HEK293 (cell line): ENCODE data around the gene SINHCAF.

Experiments used
- CTCF ChIA-PET: fragments of 350-600 bp; formaldehyde crosslinking; extraction: SDS; loops from one replicate; lab custom pipeline; 2021; ENCODE audit warnings: antibody characterized with exemption; lab: Yijun Ruan, JAX
- POLR2A ChIA-PET: fragments of 300-600 bp; formaldehyde crosslinking; extraction: SDS; loops from one replicate; lab custom pipeline; 2020; ENCODE audit warnings: antibody characterized with exemption, inconsistent platforms; lab: Yijun Ruan, JAX
- H3K27ac ChIP-seq: fragments of 200-500 bp; sonication (Bioruptor generic); 2 replicates; pipeline ENCODE4 v1.5.1; 2014; ENCODE audit warnings: low read depth, low read length, control low read depth, inconsistent platforms; ENCODE audit errors: extremely low read depth
- H3K36me3 ChIP-seq, 2 experiments: fragments of 200-500 bp in 1 of 2; sonication (Bioruptor generic) in 1 of 2; 1 replicate in 1 of 2; 2 replicates in 1 of 2; pipeline ENCODE4 v1.5.1; 2014 to 2017; ENCODE audit warnings: inconsistent platforms in 2 of 2, low read length in 2 of 2; ENCODE audit not compliant: control insufficient read depth in 2 of 2, insufficient read depth in 1 of 2
- H3K4me1 ChIP-seq: fragments of 200-500 bp; sonication (Bioruptor generic); 2 replicates; pipeline ENCODE4 v1.5.1; 2014; ENCODE audit warnings: mild to moderate bottlenecking, low read length, inconsistent platforms; ENCODE audit not compliant: control insufficient read depth, insufficient read depth
- H3K4me3 ChIP-seq: 2 replicates; pipeline ENCODE4 v1.5.1; 2011; ENCODE audit warnings: low read depth, mild to moderate bottlenecking, control low read depth, low read length, moderate library complexity
- H3K9me3 ChIP-seq: fragments of 200-500 bp; sonication (Bioruptor generic); 2 replicates; pipeline ENCODE4 v1.5.1; 2014; ENCODE audit warnings: low read depth, low read length, inconsistent platforms; ENCODE audit not compliant: control insufficient read depth, insufficient read depth
- BCL11B ChIP-seq: fragments of 450-650 bp; formaldehyde crosslinking; IDR thresholded peaks from 2 replicates; pipeline ENCODE4 v1.5.1; 2016; ENCODE audit warnings: low read depth, missing biosample characterization, missing genetic modification characterization
- GLI2 ChIP-seq: fragments of 450-650 bp; formaldehyde crosslinking; IDR thresholded peaks from 2 replicates; pipeline ENCODE4; 2017; ENCODE audit warnings: missing biosample characterization, missing genetic modification characterization, low read depth, borderline replicate concordance
- HOXA7 ChIP-seq: sonication (generic); formaldehyde crosslinking; IDR thresholded peaks from 2 replicates; pipeline ENCODE4 v1.8.1; 2022; ENCODE audit warnings: missing genetic modification reagents, borderline replicate concordance
- REPIN1 ChIP-seq: fragments of 450-650 bp; formaldehyde crosslinking; IDR thresholded peaks from 2 replicates; pipeline ENCODE4 v1.5.1; 2017; ENCODE audit warnings: missing biosample characterization, missing genetic modification characterization, low read depth
- ZBTB48 ChIP-seq: fragments of 450-650 bp; formaldehyde crosslinking; IDR thresholded peaks from 2 replicates; pipeline ENCODE4 v1.5.1; 2016; ENCODE audit warnings: missing biosample characterization, missing genetic modification characterization
- ZBTB7A ChIP-seq: fragments of 450-650 bp; formaldehyde crosslinking; IDR thresholded peaks from 2 replicates; pipeline ENCODE4 v1.5.1; 2016; ENCODE audit warnings: low read depth, missing biosample characterization, missing genetic modification characterization
- ZNF10 ChIP-seq: fragments of 450-650 bp; formaldehyde crosslinking; IDR thresholded peaks from 2 replicates; pipeline ENCODE4 v1.5.1; 2017; ENCODE audit warnings: missing biosample characterization, missing genetic modification characterization
- ZNF184 ChIP-seq: fragments of 450-650 bp; IDR thresholded peaks from 2 replicates; pipeline ENCODE4 v1.5.1; 2018; ENCODE audit warnings: missing biosample characterization, mild to moderate bottlenecking, missing genetic modification characterization
- ZNF221 ChIP-seq: fragments of 450-650 bp; formaldehyde crosslinking; IDR thresholded peaks from 2 replicates; pipeline ENCODE4 v1.5.1; 2017; ENCODE audit warnings: missing biosample characterization, missing genetic modification characterization, borderline replicate concordance
- ZNF302 ChIP-seq: fragments of 450-650 bp; formaldehyde crosslinking; IDR thresholded peaks from 2 replicates; pipeline ENCODE4 v1.5.1; 2016; ENCODE audit warnings: missing biosample characterization, missing genetic modification characterization, low read depth
- ZNF354C ChIP-seq: fragments of 450-650 bp; formaldehyde crosslinking; IDR thresholded peaks from 2 replicates; pipeline ENCODE4 v1.5.1; 2016; ENCODE audit warnings: missing biosample characterization, missing genetic modification characterization, low read depth, borderline replicate concordance
- ZNF48 ChIP-seq: fragments of 450-650 bp; formaldehyde crosslinking; IDR thresholded peaks from 2 replicates; pipeline ENCODE4 v1.5.1; 2016; ENCODE audit warnings: missing biosample characterization, missing genetic modification characterization
- ZNF521 ChIP-seq: fragments of 450-650 bp; formaldehyde crosslinking; IDR thresholded peaks from 2 replicates; pipeline ENCODE4 v1.5.1; 2017; ENCODE audit warnings: missing biosample characterization, mild to moderate bottlenecking, missing genetic modification characterization
- ZNF558 ChIP-seq: fragments of 450-650 bp; formaldehyde crosslinking; IDR thresholded peaks from 2 replicates; pipeline ENCODE4 v1.5.1; 2016; ENCODE audit warnings: missing biosample characterization, missing genetic modification characterization
- ZNF585B ChIP-seq: fragments of 450-650 bp; formaldehyde crosslinking; IDR thresholded peaks from 2 replicates; pipeline ENCODE4 v1.5.1; 2016; ENCODE audit warnings: missing biosample characterization, missing genetic modification characterization
- ZNF596 ChIP-seq: fragments of 450-650 bp; IDR thresholded peaks from 2 replicates; pipeline ENCODE4 v1.5.0; 2018; ENCODE audit warnings: missing biosample characterization, mild to moderate bottlenecking, missing genetic modification characterization, moderate library complexity
- ZNF621 ChIP-seq: fragments of 450-650 bp; formaldehyde crosslinking; IDR thresholded peaks from 2 replicates; pipeline ENCODE4 v1.5.1; 2017; ENCODE audit warnings: missing biosample characterization, missing genetic modification characterization
- ZNF624 ChIP-seq: fragments of 450-650 bp; formaldehyde crosslinking; IDR thresholded peaks from 2 replicates; pipeline ENCODE4 v1.5.1; 2017; ENCODE audit warnings: missing biosample characterization, missing genetic modification characterization
- ZNF629 ChIP-seq: fragments of 450-650 bp; formaldehyde crosslinking; IDR thresholded peaks from 2 replicates; pipeline ENCODE4 v1.5.1; 2017; ENCODE audit warnings: missing biosample characterization, missing genetic modification characterization
- ZNF707 ChIP-seq: fragments of 450-650 bp; formaldehyde crosslinking; IDR thresholded peaks from 2 replicates; pipeline ENCODE4 v1.5.1; 2016; ENCODE audit warnings: missing biosample characterization, missing genetic modification characterization
- TF ChIP-seq, protein P1 (sequence below): fragments of 450-650 bp; formaldehyde crosslinking; IDR thresholded peaks from 2 replicates; pipeline ENCODE4 v1.5.1; 2016; ENCODE audit warnings: missing biosample characterization, missing genetic modification characterization
- TF ChIP-seq, protein P2 (sequence below): fragments of 450-650 bp; formaldehyde crosslinking; IDR thresholded peaks from 2 replicates; pipeline ENCODE4 v1.5.1; 2016; ENCODE audit warnings: missing biosample characterization, missing genetic modification characterization, low read depth
- TF ChIP-seq, protein P3 (sequence below): fragments of 450-650 bp; formaldehyde crosslinking; IDR thresholded peaks from 2 replicates; pipeline ENCODE4 v1.5.1; 2016; ENCODE audit warnings: missing biosample characterization, missing genetic modification characterization
- TF ChIP-seq, protein P4 (sequence below): fragments of 450-650 bp; formaldehyde crosslinking; IDR thresholded peaks from 2 replicates; pipeline ENCODE4 v1.5.1; 2016; ENCODE audit warnings: missing biosample characterization, missing genetic modification characterization
- TF ChIP-seq, protein P5 (sequence below): fragments of 450-650 bp; formaldehyde crosslinking; IDR thresholded peaks from 2 replicates; pipeline ENCODE4 v1.5.1; 2017; ENCODE audit warnings: missing biosample characterization, missing genetic modification characterization
- TF ChIP-seq, protein P6 (sequence below): fragments of 450-650 bp; formaldehyde crosslinking; IDR thresholded peaks from 2 replicates; pipeline ENCODE4 v1.5.1; 2016; ENCODE audit warnings: missing biosample characterization, missing genetic modification characterization

SINHCAF gene

DNA sequence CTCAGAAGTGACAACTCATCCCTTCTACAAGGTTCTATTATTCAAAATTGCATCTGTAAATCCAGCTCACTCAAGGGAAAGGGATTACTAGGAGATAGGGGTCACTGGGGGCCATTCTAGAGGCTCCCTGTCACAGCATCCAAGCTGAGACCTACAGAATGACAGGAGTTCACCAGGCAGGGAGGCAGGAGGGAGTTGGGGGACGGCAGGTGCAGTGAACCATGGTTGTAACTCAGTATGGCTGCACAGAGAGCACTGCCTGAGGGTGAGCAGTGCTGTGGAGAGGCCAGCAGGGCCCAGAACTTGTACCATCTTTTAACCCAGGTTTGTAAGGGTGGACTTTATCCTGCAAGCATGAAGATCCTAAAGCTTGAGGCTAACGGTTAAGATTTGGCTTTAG is 37.9 kb upstream of the SINHCAF start:
- Histone ChIP-seq H3K4me3 (no peak overlapping the region), H3K27ac (no peak overlapping the region), H3K4me1 (peaks cover 7% of the 10 kb centered on the region; the same call in 1 of the 2 replicates), H3K36me3 (no peaks in the 10 kb centered on the region), H3K9me3 (no peaks in the 10 kb centered on the region)
- CTCF ChIA-PET, result interaction anchor here (0.6 to 2.6 kb wide), 5 partner anchors 47 to 513 kb away, joined by 3 to 9 read pairs (median 3); no protein-coding TSS in a partner anchor
- POLR2A ChIA-PET, result interaction anchor here (1.1 kb wide), 1 partner anchor 38 kb away, joined by 4 read pairs; the partner anchor contains the start of gene SINHCAF
- TF ChIP-seq, protein P1, sequence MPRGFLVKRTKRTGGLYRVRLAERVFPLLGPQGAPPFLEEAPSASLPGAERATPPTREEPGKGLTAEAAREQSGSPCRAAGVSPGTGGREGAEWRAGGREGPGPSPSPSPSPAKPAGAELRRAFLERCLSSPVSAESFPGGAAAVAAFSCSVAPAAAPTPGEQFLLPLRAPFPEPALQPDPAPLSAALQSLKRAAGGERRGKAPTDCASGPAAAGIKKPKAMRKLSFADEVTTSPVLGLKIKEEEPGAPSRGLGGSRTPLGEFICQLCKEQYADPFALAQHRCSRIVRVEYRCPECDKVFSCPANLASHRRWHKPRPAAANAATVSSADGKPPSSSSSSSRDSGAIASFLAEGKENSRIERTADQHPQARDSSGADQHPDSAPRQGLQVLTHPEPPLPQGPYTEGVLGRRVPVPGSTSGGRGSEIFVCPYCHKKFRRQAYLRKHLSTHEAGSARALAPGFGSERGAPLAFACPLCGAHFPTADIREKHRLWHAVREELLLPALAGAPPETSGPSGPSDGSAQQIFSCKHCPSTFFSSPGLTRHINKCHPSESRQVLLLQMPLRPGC (tag by site-specific recombination), result no peak
- TF ChIP-seq HOXA7 (CRISPR knock-in tag) (no peak), GLI2 (no peak), ZNF221 (tag by site-specific recombination) (no peak), ZNF629 (no peak), ZNF521 (tag by site-specific recombination) (no peak), ZNF10 (tag by site-specific recombination) (no peak), ZNF596 (tag by site-specific recombination) (no peak), BCL11B (tag by site-specific recombination) (no peak), ZNF184 (tag by site-specific recombination) (no peak), ZNF707 (tag by site-specific recombination) (no peak), REPIN1 (tag by site-specific recombination) (no peak), ZBTB7A (no peak), ZNF558 (tag by site-specific recombination) (no peak)
- TF ChIP-seq, protein P2, sequence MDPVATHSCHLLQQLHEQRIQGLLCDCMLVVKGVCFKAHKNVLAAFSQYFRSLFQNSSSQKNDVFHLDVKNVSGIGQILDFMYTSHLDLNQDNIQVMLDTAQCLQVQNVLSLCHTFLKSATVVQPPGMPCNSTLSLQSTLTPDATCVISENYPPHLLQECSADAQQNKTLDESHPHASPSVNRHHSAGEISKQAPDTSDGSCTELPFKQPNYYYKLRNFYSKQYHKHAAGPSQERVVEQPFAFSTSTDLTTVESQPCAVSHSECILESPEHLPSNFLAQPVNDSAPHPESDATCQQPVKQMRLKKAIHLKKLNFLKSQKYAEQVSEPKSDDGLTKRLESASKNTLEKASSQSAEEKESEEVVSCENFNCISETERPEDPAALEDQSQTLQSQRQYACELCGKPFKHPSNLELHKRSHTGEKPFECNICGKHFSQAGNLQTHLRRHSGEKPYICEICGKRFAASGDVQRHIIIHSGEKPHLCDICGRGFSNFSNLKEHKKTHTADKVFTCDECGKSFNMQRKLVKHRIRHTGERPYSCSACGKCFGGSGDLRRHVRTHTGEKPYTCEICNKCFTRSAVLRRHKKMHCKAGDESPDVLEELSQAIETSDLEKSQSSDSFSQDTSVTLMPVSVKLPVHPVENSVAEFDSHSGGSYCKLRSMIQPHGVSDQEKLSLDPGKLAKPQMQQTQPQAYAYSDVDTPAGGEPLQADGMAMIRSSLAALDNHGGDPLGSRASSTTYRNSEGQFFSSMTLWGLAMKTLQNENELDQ (tag by site-specific recombination), result no peak
- TF ChIP-seq, protein P3, sequence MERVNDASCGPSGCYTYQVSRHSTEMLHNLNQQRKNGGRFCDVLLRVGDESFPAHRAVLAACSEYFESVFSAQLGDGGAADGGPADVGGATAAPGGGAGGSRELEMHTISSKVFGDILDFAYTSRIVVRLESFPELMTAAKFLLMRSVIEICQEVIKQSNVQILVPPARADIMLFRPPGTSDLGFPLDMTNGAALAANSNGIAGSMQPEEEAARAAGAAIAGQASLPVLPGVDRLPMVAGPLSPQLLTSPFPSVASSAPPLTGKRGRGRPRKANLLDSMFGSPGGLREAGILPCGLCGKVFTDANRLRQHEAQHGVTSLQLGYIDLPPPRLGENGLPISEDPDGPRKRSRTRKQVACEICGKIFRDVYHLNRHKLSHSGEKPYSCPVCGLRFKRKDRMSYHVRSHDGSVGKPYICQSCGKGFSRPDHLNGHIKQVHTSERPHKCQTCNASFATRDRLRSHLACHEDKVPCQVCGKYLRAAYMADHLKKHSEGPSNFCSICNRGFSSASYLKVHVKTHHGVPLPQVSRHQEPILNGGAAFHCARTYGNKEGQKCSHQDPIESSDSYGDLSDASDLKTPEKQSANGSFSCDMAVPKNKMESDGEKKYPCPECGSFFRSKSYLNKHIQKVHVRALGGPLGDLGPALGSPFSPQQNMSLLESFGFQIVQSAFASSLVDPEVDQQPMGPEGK, result no peak
- TF ChIP-seq, protein P4, sequence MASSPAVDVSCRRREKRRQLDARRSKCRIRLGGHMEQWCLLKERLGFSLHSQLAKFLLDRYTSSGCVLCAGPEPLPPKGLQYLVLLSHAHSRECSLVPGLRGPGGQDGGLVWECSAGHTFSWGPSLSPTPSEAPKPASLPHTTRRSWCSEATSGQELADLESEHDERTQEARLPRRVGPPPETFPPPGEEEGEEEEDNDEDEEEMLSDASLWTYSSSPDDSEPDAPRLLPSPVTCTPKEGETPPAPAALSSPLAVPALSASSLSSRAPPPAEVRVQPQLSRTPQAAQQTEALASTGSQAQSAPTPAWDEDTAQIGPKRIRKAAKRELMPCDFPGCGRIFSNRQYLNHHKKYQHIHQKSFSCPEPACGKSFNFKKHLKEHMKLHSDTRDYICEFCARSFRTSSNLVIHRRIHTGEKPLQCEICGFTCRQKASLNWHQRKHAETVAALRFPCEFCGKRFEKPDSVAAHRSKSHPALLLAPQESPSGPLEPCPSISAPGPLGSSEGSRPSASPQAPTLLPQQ (tag by site-specific recombination), result no peak

DNA sequence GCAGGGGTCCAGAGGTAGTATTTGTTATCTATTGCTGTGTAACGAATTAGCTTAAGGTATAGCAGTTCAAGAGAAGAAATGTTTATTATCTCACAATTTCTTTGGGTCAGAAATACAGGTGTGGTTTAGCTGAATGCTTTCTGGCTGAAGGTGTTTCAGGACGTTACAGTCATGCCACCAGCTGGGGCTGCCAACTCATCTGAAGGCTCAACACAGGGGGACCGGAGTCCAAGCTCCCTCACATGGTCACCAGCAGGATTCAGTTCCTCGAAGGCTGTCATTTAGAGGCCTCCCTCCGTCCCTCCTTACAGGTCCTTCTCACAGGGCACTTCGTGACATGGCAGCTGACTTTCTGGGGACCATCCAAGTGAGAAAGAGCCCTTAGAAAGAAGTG is 37.5 kb upstream of the SINHCAF start:
- POLR2A ChIA-PET, result no interaction called here
- TF ChIP-seq, protein P5, sequence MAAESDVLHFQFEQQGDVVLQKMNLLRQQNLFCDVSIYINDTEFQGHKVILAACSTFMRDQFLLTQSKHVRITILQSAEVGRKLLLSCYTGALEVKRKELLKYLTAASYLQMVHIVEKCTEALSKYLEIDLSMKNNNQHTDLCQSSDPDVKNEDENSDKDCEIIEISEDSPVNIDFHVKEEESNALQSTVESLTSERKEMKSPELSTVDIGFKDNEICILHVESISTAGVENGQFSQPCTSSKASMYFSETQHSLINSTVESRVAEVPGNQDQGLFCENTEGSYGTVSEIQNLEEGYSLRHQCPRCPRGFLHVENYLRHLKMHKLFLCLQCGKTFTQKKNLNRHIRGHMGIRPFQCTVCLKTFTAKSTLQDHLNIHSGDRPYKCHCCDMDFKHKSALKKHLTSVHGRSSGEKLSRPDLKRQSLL (tag by site-specific recombination), result no peak
- no peak for TF ChIP-seq ZNF624
- no peak for TF ChIP-seq ZNF707 (tag by site-specific recombination)
- no peak for TF ChIP-seq ZNF354C (tag by site-specific recombination)
- no peak for TF ChIP-seq ZBTB48 (tag by site-specific recombination)
- no peak for TF ChIP-seq ZNF302
- TF ChIP-seq ZNF621 (tag by site-specific recombination), result no peak
- TF ChIP-seq ZNF48 (tag by site-specific recombination), result no peak
- TF ChIP-seq ZNF585B (tag by site-specific recombination), result no peak
- no peak for TF ChIP-seq GLI2
- TF ChIP-seq, protein P6, sequence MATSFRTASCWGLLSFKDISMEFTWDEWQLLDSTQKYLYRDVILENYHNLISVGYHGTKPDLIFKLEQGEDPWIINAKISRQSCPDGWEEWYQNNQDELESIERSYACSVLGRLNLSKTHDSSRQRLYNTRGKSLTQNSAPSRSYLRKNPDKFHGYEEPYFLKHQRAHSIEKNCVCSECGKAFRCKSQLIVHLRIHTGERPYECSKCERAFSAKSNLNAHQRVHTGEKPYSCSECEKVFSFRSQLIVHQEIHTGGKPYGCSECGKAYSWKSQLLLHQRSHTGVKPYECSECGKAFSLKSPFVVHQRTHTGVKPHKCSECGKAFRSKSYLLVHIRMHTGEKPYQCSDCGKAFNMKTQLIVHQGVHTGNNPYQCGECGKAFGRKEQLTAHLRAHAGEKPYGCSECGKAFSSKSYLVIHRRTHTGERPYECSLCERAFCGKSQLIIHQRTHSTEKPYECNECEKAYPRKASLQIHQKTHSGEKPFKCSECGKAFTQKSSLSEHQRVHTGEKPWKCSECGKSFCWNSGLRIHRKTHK, result no peak
- no peak for TF ChIP-seq ZNF221 (tag by site-specific recombination)

More for the DNA sequence above, 37.5 kb upstream of the SINHCAF start:
- no peak overlapping the region for H3K27ac ChIP-seq
- CTCF ChIA-PET, result interaction anchor here (0.6 to 2.6 kb wide), 6 partner anchors 46 to 513 kb away, joined by 3 to 9 read pairs (median 3); no protein-coding TSS in a partner anchor
- no peak overlapping the region for H3K4me3 ChIP-seq
- H3K9me3 ChIP-seq, result no peaks in the 10 kb centered on the region
- H3K36me3 ChIP-seq, result no peaks in the 10 kb centered on the region
- H3K4me1 ChIP-seq, result peaks cover 6% of the 10 kb centered on the region; the same call in 1 of the 2 replicates
